HepG2 (cell line): ENCODE data around the gene TPSB2. TPM values are rescaled to one million over a fixed set of nuclear protein-coding genes. Genes with fewer than 3 reads are reported as not detected.

Experiments used
- ATAC-seq: fragments of 200-7000 bp; cut with Tn5 transposase; 3 replicates; pipeline ENCODE4 v1.9.1; 2020; ENCODE audit warnings: mild to moderate bottlenecking, moderate library complexity
- BruUV-seq: library from RNA; stranded (reverse); fragments of 400-500 nt; replicated peaks from 2 replicates; lab custom pipeline; 2021; lab: Mats Ljungman, UMichigan
- CTCF ChIA-PET: fragments of 300-600 bp; formaldehyde crosslinking; extraction: SDS; loops from one replicate; lab custom pipeline; 2021; ENCODE audit warnings: low total read pairs, inconsistent platforms, low intra/inter-chr PET ratio; lab: Yijun Ruan, JAX
- POLR2A ChIA-PET: fragments of 350-600 bp; sonication (Branson Sonifier 250); formaldehyde crosslinking; loops from one replicate; lab custom pipeline; 2020; ENCODE audit warnings: antibody characterized with exemption, inconsistent platforms; lab: Yijun Ruan, JAX
- DNase-seq: peaks from one replicate; pipeline ENCODE4 v3.0.0-alpha.2; 2015; ENCODE audit warnings: low spot score
- FAIRE-seq: peaks from 3 replicates; lab custom pipeline; 2011; peaks lifted over from hg19 to GRCh38; lab: Jason Lieb, UNC
- H2AFZ ChIP-seq: one replicate; pipeline ENCODE4 v1.6.1; 2011; ENCODE audit warnings: low read length, inconsistent platforms
- H3K27ac ChIP-seq: fragments of 300-600 bp; 3 replicates; pipeline ENCODE4 v1.8.0; 2011; ENCODE audit warnings: mixed run types, mild to moderate bottlenecking, mixed read lengths, low read length, inconsistent platforms; ENCODE audit not compliant: insufficient read depth; ENCODE audit errors: extremely low read length
- H3K27me3 ChIP-seq, 2 experiments: fragments of 200-600 bp in 1 of 2; 2 replicates in 1 of 2; 3 replicates in 1 of 2; pipeline versions ENCODE4 v1.6.0 to v1.8.0; 2011; ENCODE audit warnings: low read length in 2 of 2, mild to moderate bottlenecking in 2 of 2, moderate library complexity in 2 of 2, inconsistent platforms in 1 of 2; ENCODE audit not compliant: insufficient read depth in 2 of 2, control insufficient read depth in 1 of 2
- H3K36me3 ChIP-seq, 2 experiments: fragments of 200-600 bp in 1 of 2; replicated peaks in 1 of 2; 2 replicates in 1 of 2; 3 replicates in 1 of 2; pipeline versions ENCODE4 v1.5.1 to v1.8.0; 2011; ENCODE audit warnings: low read length in 2 of 2, inconsistent platforms in 1 of 2; ENCODE audit not compliant: insufficient read depth in 2 of 2, control insufficient read depth in 1 of 2
- H3K4me1 ChIP-seq: 2 replicates; pipeline ENCODE4 v1.5.1; 2012; ENCODE audit warnings: low read length, inconsistent platforms; ENCODE audit not compliant: insufficient read depth
- H3K4me2 ChIP-seq: 2 replicates; pipeline ENCODE4 v1.6.0; 2011; ENCODE audit warnings: low read depth, low read length, inconsistent platforms
- H3K4me3 ChIP-seq, 3 experiments: fragments of 200-600 bp in 1 of 3; sonication (generic), shearing (Covaris generic) in 1 of 3; replicated peaks in 1 of 3; 2 replicates each; pipeline ENCODE4 v1.5.1; 2011 to 2016; ENCODE audit warnings: low read length in 3 of 3, inconsistent platforms in 2 of 3, low read depth in 2 of 3, mild to moderate bottlenecking in 2 of 3, control low read depth in 1 of 3, mixed read lengths in 1 of 3; ENCODE audit not compliant: insufficient read depth in 1 of 3
- H3K79me2 ChIP-seq: one replicate; pipeline ENCODE4 v1.6.1; 2011; ENCODE audit warnings: low read length, inconsistent platforms; ENCODE audit not compliant: insufficient read depth
- H3K9ac ChIP-seq: 2 replicates; pipeline ENCODE4 v1.6.0; 2011; ENCODE audit warnings: mild to moderate bottlenecking, low read depth, low read length, inconsistent platforms; ENCODE audit not compliant: insufficient read depth
- H3K9me3 ChIP-seq: 2 replicates; pipeline ENCODE4 v1.5.1; 2012; ENCODE audit warnings: mild to moderate bottlenecking, low read length
- H4K20me1 ChIP-seq: 2 replicates; pipeline ENCODE4 v1.6.0; 2011; ENCODE audit warnings: inconsistent platforms, mild to moderate bottlenecking, low read length, moderate library complexity; ENCODE audit not compliant: insufficient read depth
- MNT ChIP-seq: fragments of 450-650 bp; IDR thresholded peaks from 2 replicates; pipeline ENCODE4 v1.6.1; 2016
- SKI ChIP-seq: fragments of 450-650 bp; IDR thresholded peaks from one replicate; pipeline ENCODE4 v1.6.1; 2018; ENCODE audit warnings: mild to moderate bottlenecking; ENCODE audit not compliant: partially characterized antibody
- SNRNP70 ChIP-seq: fragments of 200-400 bp; formaldehyde crosslinking; IDR thresholded peaks from 2 replicates; pipeline ENCODE4 v1.6.1; 2017; ENCODE audit warnings: mild to moderate bottlenecking, low read depth, low read length, moderate library complexity
- TAF1 ChIP-seq: sonication (generic); formaldehyde crosslinking; IDR thresholded peaks from 2 replicates; pipeline ENCODE4 v1.4.0; 2020; ENCODE audit warnings: missing genetic modification reagents
- TMF1 ChIP-seq: sonication (generic); formaldehyde crosslinking; IDR thresholded peaks from 2 replicates; pipeline ENCODE4 v1.8.1; 2022; ENCODE audit warnings: low read depth, missing genetic modification reagents
- TOE1 ChIP-seq: sonication (generic); formaldehyde crosslinking; IDR thresholded peaks from 2 replicates; pipeline ENCODE4 v1.4.0; 2020; ENCODE audit warnings: mild to moderate bottlenecking, missing genetic modification reagents
- ZBTB43 ChIP-seq: sonication (generic); formaldehyde crosslinking; conservative IDR thresholded peaks from 2 replicates; pipeline ENCODE4 v1.4.0; 2020; ENCODE audit warnings: missing genetic modification reagents
- ZNF256 ChIP-seq: sonication (generic); formaldehyde crosslinking; conservative IDR thresholded peaks from 2 replicates; pipeline ENCODE4 v1.4.0; 2020; ENCODE audit warnings: missing genetic modification reagents
- ZNF614 ChIP-seq: IDR thresholded peaks from 2 replicates; pipeline ENCODE4 v1.6.1; 2018; ENCODE audit warnings: missing biosample characterization, missing genetic modification reagents, inconsistent platforms, borderline replicate concordance
- ZNF747 ChIP-seq: sonication (generic); formaldehyde crosslinking; IDR thresholded peaks from 2 replicates; pipeline ENCODE4 v1.8.1; 2023; ENCODE audit warnings: missing genetic modification reagents, mild to moderate bottlenecking, borderline replicate concordance
- WGBS: methylation state at CpG from one replicate; pipeline ENCODE4 v1.1.6; 2017; ENCODE audit warnings: low lambda C conversion rate; 5-methylcytosine and 5-hydroxymethylcytosine counted together
- in situ Hi-C: cut with HindIII; loops from 2 replicates; pipeline ENCODE4 v1.10.0; 2017; ENCODE audit warnings: low pct_unique_long_range_greater_than_20kb; ENCODE audit not compliant: extremely low pct_ligation_motif_present
- intact Hi-C: fragments of 100-400 bp; cut with micrococcal nuclease; formaldehyde crosslinking; loops from one replicate; pipeline ENCODE4 v1.10.0; 2022; ENCODE audit not compliant: unreplicated experiment
- polyA plus RNA-seq, 8 experiments: library from polyadenylated mRNA; depleted of rRNA in 3 of 8; stranded (reverse) in 7 of 8; unstranded in 1 of 8; fragments of >200 nt; fragmentation: Illumina TruSeq in 4 of 8; extraction: Trizol in 4 of 8; gene quantifications; 2 replicates each; pipeline versions ENCODE4 v1.2.1 to v1.2.3, GENCODE V29; 2011 to 2016; ENCODE audit warnings: low read depth in 4 of 8, missing spikeins in 1 of 8, mixed read lengths in 1 of 8; ENCODE audit not compliant: insufficient read depth in 1 of 8
- total RNA-seq, 5 experiments: library from RNA; depleted of rRNA; stranded (reverse); fragments of >200 nt; fragmentation: Illumina TruSeq; extraction: Trizol; gene quantifications; 2 replicates each; pipeline ENCODE4 v1.2.3, GENCODE V29; 2016; ENCODE audit warnings: low read depth in 1 of 5

Gene TPSB2
- total and polyA plus RNA-seq, 2 of the 13 experiments (the other 11 are each of a cell fraction or from before 2014, with no cell fraction given), result not detected

DNA sequence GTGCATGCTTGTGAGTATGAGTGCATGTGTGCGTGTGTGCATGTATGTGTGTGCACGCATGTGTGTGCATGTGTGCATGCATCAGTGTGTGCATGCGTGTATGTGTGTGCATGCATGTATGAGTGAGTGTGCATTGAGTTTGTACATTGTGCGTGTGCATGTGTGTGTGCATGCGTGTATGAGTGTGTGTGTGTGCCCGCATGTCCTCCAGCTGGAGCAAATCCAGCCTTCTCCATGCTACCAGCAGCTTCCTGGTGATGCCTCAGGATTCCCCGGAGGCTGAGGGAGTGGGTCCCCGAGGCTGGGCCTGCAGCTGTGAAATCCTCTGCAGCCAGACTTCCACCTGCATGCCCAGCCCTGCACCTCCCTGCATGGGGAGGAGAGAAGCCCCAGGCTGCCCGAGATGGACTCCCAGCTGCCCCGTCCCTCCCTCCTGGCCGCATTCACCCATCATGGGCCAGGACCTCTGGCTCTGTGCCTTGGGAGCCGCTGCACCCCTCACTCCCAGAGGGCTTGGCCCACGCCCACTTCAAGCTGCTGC is 35.2 kb upstream of the TPSB2 start (continued):
- TF ChIP-seq TMF1, result no peak

DNA sequence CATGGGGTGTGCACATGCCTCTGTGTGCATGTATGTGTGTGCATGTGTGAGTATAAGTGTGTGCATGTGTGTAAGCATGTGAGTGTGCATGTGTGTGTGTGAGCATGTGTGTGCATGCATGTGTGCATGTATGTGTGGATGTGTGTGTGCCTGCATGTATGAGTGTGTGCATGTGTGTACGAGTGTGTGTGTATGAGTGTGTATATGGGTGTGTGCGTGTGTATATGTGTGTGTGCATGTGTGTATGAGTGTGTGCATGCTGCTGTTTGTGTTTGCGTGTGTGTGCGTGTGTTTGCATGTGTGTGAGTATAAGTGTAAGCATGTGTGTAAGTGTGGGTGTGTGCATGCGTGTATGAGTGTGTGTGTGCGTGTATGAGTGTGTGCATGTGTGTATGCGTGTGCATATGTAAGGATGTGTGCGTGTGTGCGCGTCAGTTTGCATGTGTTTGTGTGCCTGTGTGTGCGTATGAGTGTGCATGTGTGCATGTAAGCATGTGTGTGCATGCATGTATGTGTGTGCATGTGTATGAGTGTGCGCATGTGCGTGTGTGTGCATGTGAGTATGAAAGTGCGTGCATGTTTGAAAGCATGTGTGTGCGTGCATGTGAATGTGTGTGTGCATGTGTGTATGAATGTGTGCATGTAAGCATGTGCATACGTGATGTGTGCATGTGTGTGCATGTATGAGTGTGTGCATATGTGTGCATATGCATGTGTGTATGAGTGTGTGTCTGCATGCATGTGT is 34.5 kb upstream of the TPSB2 start:
- H3K4me1 ChIP-seq, result no peaks in the 10 kb centered on the region
- in situ Hi-C loops, result no loop called here

More for the DNA sequence above, 34.5 kb upstream of the TPSB2 start:
- WGBS, result 68% methylated on average over 16 of the region's 16 CpGs
- Histone ChIP-seq H3K4me3 (no peak overlapping the region), H3K36me3 (no peaks in the 10 kb centered on the region), H2AFZ (no peak overlapping the region), H3K9ac (no peak overlapping the region)
- intact Hi-C loops, result no loop called here
- DNase-seq, result no peak
- no peak for FAIRE-seq
- TF ChIP-seq ZBTB43 (no peak), ZNF256 (CRISPR knock-in tag) (no peak), TOE1 (CRISPR knock-in tag) (no peak), ZNF614 (CRISPR knock-in tag) (no peak), TAF1 (CRISPR knock-in tag) (no peak), SKI (no peak), SNRNP70 (no peak), ZNF747 (CRISPR knock-in tag) (no peak), MNT (peak; percentile 85)
- TF ChIP-seq, all 625 proteins: peak for 1
- CTCF ChIA-PET, result no interaction called here
- no peak overlapping the region for H3K27ac ChIP-seq
- H3K9me3 ChIP-seq, result no peaks in the 10 kb centered on the region
- POLR2A ChIA-PET, result no interaction called here
- no peak overlapping the region for H3K4me2 ChIP-seq
- ATAC-seq, result no peak
- no peaks in the 10 kb centered on the region for H3K79me2 ChIP-seq
- BruUV-seq, result no TSS peak
- H3K27me3 ChIP-seq, result peaks cover 11 to 61% of the 10 kb centered on the region in 2 experiments
- no peaks in the 10 kb centered on the region for H4K20me1 ChIP-seq
